A204.1 (cell line): ENCODE results near the gene TRIM69.
"Not testable (repeated sequence)": the region's sequence is repeated elsewhere in the genome, so short reads cannot be mapped to it uniquely, and the experiment has no call there.

Experiments used
- FAIRE-seq: peaks from 2 replicates; lab custom pipeline; 2012; peaks lifted over from hg19 to GRCh38; lab: Jason Lieb, UNC

The TRIM69 gene

GRCh38 chr15:44715797-44716334 lies 20.5 kb upstream of the TRIM69 start:
- FAIRE-seq: no peak

GRCh38 chr15:44716983-44717602 lies 19.2 kb upstream of the TRIM69 start:
- no peak for FAIRE-seq

- no peak for FAIRE-seq
Observed at GRCh38 chr15:44718180-44718926, 18.0 kb upstream of the TRIM69 start.

GRCh38 chr15:44718927-44719292 lies 17.4 kb upstream of the TRIM69 start:
- FAIRE-seq: no peak

GRCh38 chr15:44719293-44719999 lies 16.9 kb upstream of the TRIM69 start:
- FAIRE-seq: no peak

- FAIRE-seq: not testable (repeated sequence)
Observed at GRCh38 chr15:44720000-44720435, 16.3 kb upstream of the TRIM69 start.

- FAIRE-seq: no peak
Observed at GRCh38 chr15:44720460-44721176, 15.7 kb upstream of the TRIM69 start.

- FAIRE-seq: no peak
Observed at GRCh38 chr15:44722011-44722410, 14.3 kb upstream of the TRIM69 start.

GRCh38 chr15:44726136-44726535 lies 10.2 kb upstream of the TRIM69 start:
- no peak for FAIRE-seq

GRCh38 chr15:44726568-44727484 lies 9.5 kb upstream of the TRIM69 start:
- FAIRE-seq: no peak

GRCh38 chr15:44727485-44728231 lies 8.7 kb upstream of the TRIM69 start:
- no peak for FAIRE-seq

GRCh38 chr15:44728232-44728575 lies 8.1 kb upstream of the TRIM69 start:
- FAIRE-seq: not testable (repeated sequence)

- peak; percentile 99 for FAIRE-seq
Observed at GRCh38 chr15:44728576-44729407, 7.5 kb upstream of the TRIM69 start.

GRCh38 chr15:44729408-44730127 lies 6.8 kb upstream of the TRIM69 start:
- FAIRE-seq: no peak

- no peak for FAIRE-seq
Observed at GRCh38 chr15:44734839-44735481, 1.4 kb upstream of the TRIM69 start.

- FAIRE-seq: no peak
Observed at GRCh38 chr15:44735482-44736180, 697 bp upstream of the TRIM69 start.

- peak; percentile 83 for FAIRE-seq
Observed at GRCh38 chr15:44738340-44738984, 2.1 kb downstream of the TRIM69 start.
